Stimulated activated naive CD8-positive, alpha-beta T cell treated with anti-CD3 and anti-CD28 coated beads, Interleukin-15, Interleukin-2, amounts not matched to agents 100 ng/mL and 50 ng/mL, for 24 hours (primary cell): ENCODE data around the gene GCM1.
"Not testable (repeated sequence)": the region's sequence is repeated elsewhere in the genome, so short reads cannot be mapped to it uniquely, and the experiment has no call there.

Experiments
- H3K27ac Mint-ChIP-seq: one replicate; pipeline ENCODE4 v1.8.0; 2021; ENCODE audit warnings: mild to moderate bottlenecking, mixed read lengths
- H3K27me3 Mint-ChIP-seq: one replicate; pipeline ENCODE4 v1.8.0; 2021; ENCODE audit warnings: mixed read lengths
- H3K36me3 Mint-ChIP-seq: one replicate; pipeline ENCODE4 v1.8.0; 2021; ENCODE audit warnings: low read depth, mixed read lengths
- H3K4me1 Mint-ChIP-seq: one replicate; pipeline ENCODE4 v1.8.0; 2021; ENCODE audit warnings: low read depth, mixed read lengths
- H3K4me3 Mint-ChIP-seq: one replicate; pipeline ENCODE4 v1.8.0; 2021; ENCODE audit warnings: mild to moderate bottlenecking, mixed read lengths
- H3K9me3 Mint-ChIP-seq: one replicate; pipeline ENCODE4 v1.8.0; 2021; ENCODE audit warnings: mixed read lengths

Gene GCM1

GRCh38 chr6:53162606-53163005, 14.0 kb upstream of the GCM1 start:
- peaks cover 8% of the 10 kb centered on the region for H3K4me1 Mint-ChIP-seq
- no peak overlapping the region for H3K27ac Mint-ChIP-seq
- no peaks in the 10 kb centered on the region for H3K36me3 Mint-ChIP-seq
- H3K4me3 Mint-ChIP-seq: no peak overlapping the region
- no peaks in the 10 kb centered on the region for H3K27me3 Mint-ChIP-seq
- H3K9me3 Mint-ChIP-seq: no peaks in the 10 kb centered on the region

DNA sequence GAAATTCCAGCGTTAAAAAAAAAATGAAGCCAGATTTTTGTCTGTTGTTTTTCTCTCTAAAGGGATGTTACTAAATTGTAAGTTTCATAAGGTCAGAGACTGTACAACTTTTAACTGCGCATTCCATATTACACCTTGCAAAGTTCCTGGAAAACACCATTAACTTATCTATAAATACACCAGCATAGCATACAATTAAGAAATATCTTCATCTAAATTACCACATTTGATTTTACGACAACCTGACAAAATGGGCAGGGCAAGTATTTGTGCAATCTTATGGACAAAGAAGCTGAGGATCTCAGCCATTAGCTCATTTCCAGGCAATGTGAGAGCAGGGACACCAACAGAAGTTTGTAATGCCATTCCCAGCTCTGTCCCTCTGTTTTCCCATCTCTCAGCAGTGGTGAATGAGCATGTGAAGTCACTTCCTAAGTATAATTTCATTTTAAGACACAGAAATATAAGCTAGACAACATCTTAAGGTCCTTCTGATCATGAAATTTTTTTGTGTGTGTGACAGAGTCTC, 12.9 kb upstream of the GCM1 start:
- Mint-ChIP-seq H3K27ac (no peak overlapping the region), H3K36me3 (no peaks in the 10 kb centered on the region), H3K4me3 (no peak overlapping the region), H3K4me1 (peaks cover 8% of the 10 kb centered on the region), H3K9me3 (no peaks in the 10 kb centered on the region), H3K27me3 (no peaks in the 10 kb centered on the region)

DNA sequence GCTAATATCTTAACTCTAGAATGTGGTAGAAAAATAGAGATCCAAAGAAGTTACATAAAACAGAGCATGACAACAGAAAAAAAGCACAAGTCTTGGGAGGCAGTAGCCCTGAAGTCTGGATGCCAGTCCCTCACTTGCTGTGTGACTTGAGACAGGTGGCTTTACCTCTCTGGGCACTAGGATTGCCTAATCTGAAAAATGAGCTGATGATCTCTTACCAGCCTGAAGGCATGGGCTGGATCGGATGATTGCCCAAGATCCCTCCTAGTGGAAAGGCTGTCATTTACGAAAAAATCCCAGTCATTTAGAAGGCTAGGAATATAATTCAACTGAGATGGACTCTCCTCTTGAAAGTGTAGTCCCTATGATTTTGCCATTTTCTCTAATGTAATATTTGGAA, 10.9 kb upstream of the GCM1 start:
- no peaks in the 10 kb centered on the region for H3K36me3 Mint-ChIP-seq
- H3K27ac Mint-ChIP-seq: no peak overlapping the region
- no peaks in the 10 kb centered on the region for H3K27me3 Mint-ChIP-seq
- peaks cover 8% of the 10 kb centered on the region for H3K4me1 Mint-ChIP-seq
- H3K4me3 Mint-ChIP-seq: no peak overlapping the region
- no peaks in the 10 kb centered on the region for H3K9me3 Mint-ChIP-seq

- H3K27me3 Mint-ChIP-seq, H3K4me1 Mint-ChIP-seq, H3K4me3 Mint-ChIP-seq, H3K27ac Mint-ChIP-seq, H3K9me3 Mint-ChIP-seq, H3K36me3 Mint-ChIP-seq: not testable (repeated sequence)
These were observed 9.4 kb upstream of the GCM1 start for GRCh38 chr6:53158076-53158475.

- not testable (repeated sequence) for H3K4me1 Mint-ChIP-seq, H3K9me3 Mint-ChIP-seq, H3K27me3 Mint-ChIP-seq, H3K4me3 Mint-ChIP-seq, H3K27ac Mint-ChIP-seq, H3K36me3 Mint-ChIP-seq
These were observed 6.6 kb upstream of the GCM1 start for GRCh38 chr6:53155279-53155678.

DNA sequence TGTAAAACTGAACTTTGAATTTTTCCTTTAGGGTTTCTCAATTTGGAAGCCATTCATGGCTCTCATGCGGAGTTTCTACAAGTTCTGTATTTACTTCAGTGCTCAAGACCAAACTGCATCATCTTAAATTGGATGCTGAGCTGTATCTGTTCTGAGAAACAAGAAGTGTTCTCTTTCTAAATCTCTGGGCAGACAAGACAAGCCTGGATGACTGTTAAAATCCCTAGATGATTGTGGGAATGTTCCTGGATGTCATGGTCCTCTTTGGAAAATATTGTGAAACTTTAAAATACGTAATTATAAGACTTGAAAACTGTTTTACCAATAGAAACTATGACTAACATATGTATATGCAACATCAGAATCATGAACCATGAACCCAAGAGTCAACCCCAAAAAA, 6.2 kb upstream of the GCM1 start:
- Mint-ChIP-seq H3K27ac (no peak overlapping the region), H3K9me3 (no peaks in the 10 kb centered on the region), H3K36me3 (no peaks in the 10 kb centered on the region), H3K4me1 (no peaks in the 10 kb centered on the region), H3K27me3 (peaks cover 2% of the 10 kb centered on the region), H3K4me3 (no peak overlapping the region)

GRCh38 chr6:53154071-53154470, 5.4 kb upstream of the GCM1 start:
- no peak overlapping the region for H3K27ac Mint-ChIP-seq

GRCh38 chr6:53152576-53152975, 3.9 kb upstream of the GCM1 start:
- no peaks in the 10 kb centered on the region for H3K4me1 Mint-ChIP-seq
- peaks cover 3% of the 10 kb centered on the region for H3K27me3 Mint-ChIP-seq
- no peak overlapping the region for H3K4me3 Mint-ChIP-seq
- no peak overlapping the region for H3K27ac Mint-ChIP-seq
- no peaks in the 10 kb centered on the region for H3K36me3 Mint-ChIP-seq
- no peaks in the 10 kb centered on the region for H3K9me3 Mint-ChIP-seq

More at GRCh38 chr6:53154071-53154470, 5.4 kb upstream of the GCM1 start:
- H3K27me3 Mint-ChIP-seq: peaks cover 3% of the 10 kb centered on the region
- H3K4me1 Mint-ChIP-seq: no peaks in the 10 kb centered on the region
- H3K4me3 Mint-ChIP-seq: no peak overlapping the region
- no peaks in the 10 kb centered on the region for H3K36me3 Mint-ChIP-seq
- H3K9me3 Mint-ChIP-seq: no peaks in the 10 kb centered on the region

GRCh38 chr6:53151676-53152075, 3.0 kb upstream of the GCM1 start:
- H3K4me3 Mint-ChIP-seq: no peak overlapping the region
- no peaks in the 10 kb centered on the region for H3K4me1 Mint-ChIP-seq
- no peaks in the 10 kb centered on the region for H3K36me3 Mint-ChIP-seq
- no peak overlapping the region for H3K27ac Mint-ChIP-seq
- peaks cover 3% of the 10 kb centered on the region for H3K27me3 Mint-ChIP-seq
- no peaks in the 10 kb centered on the region for H3K9me3 Mint-ChIP-seq

DNA sequence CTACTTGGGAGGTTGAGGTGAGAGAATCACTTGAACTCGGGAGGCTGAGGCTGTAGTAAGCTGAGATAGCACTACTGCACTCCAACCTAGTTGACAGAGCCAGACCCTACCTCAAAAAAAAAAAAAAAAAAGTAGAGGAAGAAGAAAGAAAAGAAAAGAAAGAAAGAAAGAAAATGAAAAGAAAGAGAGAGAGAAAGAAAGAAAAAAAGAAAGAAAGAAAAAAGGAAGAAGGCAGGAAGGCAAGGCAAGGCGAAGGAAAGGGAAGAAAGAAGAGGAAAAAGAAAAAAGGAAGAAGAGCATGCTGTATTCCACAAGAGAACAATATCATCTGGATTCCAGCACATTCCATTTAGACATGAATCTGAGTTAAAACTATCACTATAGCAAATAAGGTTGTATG, 3.8 kb downstream of the GCM1 start:
- Mint-ChIP-seq H3K4me3 (no peak overlapping the region), H3K27me3 (peaks cover 5% of the 10 kb centered on the region), H3K36me3 (no peaks in the 10 kb centered on the region), H3K9me3 (no peaks in the 10 kb centered on the region), H3K4me1 (no peaks in the 10 kb centered on the region), H3K27ac (peak overlapping the region; percentile 45)

- H3K36me3 Mint-ChIP-seq: no peaks in the 10 kb centered on the region
- no peaks in the 10 kb centered on the region for H3K9me3 Mint-ChIP-seq
- no peak overlapping the region for H3K4me3 Mint-ChIP-seq
- H3K27me3 Mint-ChIP-seq: peaks cover 4% of the 10 kb centered on the region
- H3K27ac Mint-ChIP-seq: no peak overlapping the region
- H3K4me1 Mint-ChIP-seq: no peaks in the 10 kb centered on the region
These were observed 4.9 kb downstream of the GCM1 start for GRCh38 chr6:53143710-53144109.

DNA sequence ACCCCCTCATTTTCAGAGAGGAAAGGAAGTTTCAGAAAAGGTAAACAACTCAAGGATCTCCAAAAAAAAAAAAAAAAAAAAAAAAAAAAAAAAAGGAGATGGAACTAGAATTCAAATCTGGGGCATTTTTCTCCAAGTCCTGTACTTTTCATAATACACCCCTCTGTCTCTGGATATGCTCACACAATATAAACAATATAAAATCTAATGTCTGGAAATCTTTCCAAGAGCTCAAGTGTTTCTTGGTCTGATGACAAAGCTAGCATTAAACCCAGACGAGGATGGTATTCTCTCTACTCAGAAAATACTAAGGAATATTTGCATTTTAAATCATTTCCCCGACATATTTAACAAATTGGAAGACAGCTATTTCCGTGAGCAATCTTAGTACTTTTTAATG, 5.8 kb downstream of the GCM1 start:
- Mint-ChIP-seq H3K36me3 (no peaks in the 10 kb centered on the region), H3K27me3 (peaks cover 4% of the 10 kb centered on the region), H3K9me3 (no peaks in the 10 kb centered on the region), H3K4me1 (no peaks in the 10 kb centered on the region), H3K4me3 (no peak overlapping the region), H3K27ac (no peak overlapping the region)

DNA sequence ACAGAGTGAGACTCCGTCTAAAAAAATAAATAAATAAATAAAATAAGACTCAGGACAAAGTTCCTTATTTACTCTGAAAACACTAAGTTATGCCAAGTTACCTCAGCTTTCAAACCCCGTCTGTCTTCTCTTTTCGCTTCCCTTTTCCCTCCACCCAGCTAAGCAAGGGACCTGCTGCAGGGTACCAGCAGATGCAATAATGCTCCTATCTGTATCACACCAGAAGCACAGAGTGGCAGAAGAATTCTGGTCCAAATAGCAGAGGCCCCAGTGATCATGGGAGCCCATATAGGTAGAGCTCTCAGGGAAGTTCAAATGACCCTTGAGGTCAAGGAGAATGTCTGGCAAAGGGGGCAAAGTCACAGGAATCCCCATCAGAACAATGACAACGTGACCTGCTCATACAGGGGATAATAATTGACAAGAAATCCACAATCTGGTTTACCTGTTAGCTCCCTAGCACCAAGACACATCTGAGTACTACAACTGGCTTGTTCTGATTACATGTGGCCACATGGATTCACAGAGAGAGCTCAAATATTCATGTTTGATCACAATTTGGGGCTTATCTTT, 8.7 kb downstream of the GCM1 start:
- no peak overlapping the region for H3K4me3 Mint-ChIP-seq
- no peaks in the 10 kb centered on the region for H3K4me1 Mint-ChIP-seq
- H3K36me3 Mint-ChIP-seq: no peaks in the 10 kb centered on the region
- H3K27me3 Mint-ChIP-seq: peaks cover 8% of the 10 kb centered on the region
- H3K27ac Mint-ChIP-seq: no peak overlapping the region
- no peaks in the 10 kb centered on the region for H3K9me3 Mint-ChIP-seq

DNA sequence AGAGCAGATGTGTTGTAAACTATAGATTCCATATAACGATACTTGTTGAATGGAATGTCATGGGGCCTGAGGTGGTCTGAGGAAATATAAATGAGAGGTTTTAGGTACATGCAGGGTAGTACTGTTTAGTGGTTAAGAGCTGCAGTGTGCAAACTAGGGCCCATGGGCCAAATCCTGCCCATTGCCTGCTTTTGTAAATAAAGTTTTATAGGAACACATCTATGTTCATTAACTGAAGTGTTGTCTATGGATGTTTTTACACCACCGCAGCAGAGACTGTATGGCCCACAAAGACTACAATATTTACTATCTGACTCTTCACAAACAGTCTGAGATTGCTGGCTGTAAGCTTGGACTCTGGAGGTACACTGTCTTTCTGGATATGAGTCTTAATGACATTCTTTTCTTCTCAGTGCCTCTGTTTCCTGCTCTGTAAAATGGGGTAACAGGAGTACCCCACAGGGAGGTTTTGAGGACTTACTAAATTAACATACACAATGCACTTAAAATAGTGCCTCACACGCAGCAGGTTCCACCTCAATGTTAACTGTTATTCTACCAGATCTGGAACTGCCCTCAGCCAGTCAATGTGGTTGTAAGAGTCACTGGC, 12.5 kb downstream of the GCM1 start:
- Mint-ChIP-seq H3K27ac (no peak overlapping the region), H3K9me3 (no peaks in the 10 kb centered on the region), H3K4me3 (no peak overlapping the region), H3K36me3 (no peaks in the 10 kb centered on the region), H3K4me1 (no peaks in the 10 kb centered on the region), H3K27me3 (peaks cover 4% of the 10 kb centered on the region)

- Mint-ChIP-seq H3K4me3 (no peak overlapping the region), H3K36me3 (no peaks in the 10 kb centered on the region), H3K27ac (no peak overlapping the region)
These were observed 13.9 kb downstream of the GCM1 start for GRCh38 chr6:53134601-53135235.

DNA sequence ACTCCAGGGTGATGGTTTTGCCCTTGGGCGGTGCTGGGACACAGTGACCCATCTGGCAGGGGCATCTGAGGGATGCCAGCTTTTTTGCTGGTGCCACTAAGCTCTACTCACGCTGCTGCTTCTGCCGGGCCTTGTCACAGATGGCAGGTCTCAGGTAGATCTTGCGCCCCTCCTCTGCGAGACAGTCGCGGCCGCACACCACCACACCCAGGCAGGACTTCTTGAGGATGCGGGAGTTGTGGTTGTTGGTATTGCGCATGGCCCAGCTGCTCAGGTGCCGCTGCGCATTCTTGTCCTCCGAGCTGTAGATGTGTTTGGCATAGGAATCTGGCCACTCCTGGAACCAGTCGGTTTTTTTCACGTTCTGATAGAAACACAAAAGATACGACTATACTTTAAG, 14.7 kb downstream of the GCM1 start:
- no peaks in the 10 kb centered on the region for H3K36me3 Mint-ChIP-seq
- no peaks in the 10 kb centered on the region for H3K4me1 Mint-ChIP-seq
- no peak overlapping the region for H3K27ac Mint-ChIP-seq
- peaks cover 4% of the 10 kb centered on the region for H3K27me3 Mint-ChIP-seq
- no peak overlapping the region for H3K4me3 Mint-ChIP-seq
- no peaks in the 10 kb centered on the region for H3K9me3 Mint-ChIP-seq

More at GRCh38 chr6:53134601-53135235, 13.9 kb downstream of the GCM1 start:
- no peaks in the 10 kb centered on the region for H3K9me3 Mint-ChIP-seq
- H3K27me3 Mint-ChIP-seq: peaks cover 4% of the 10 kb centered on the region
- H3K4me1 Mint-ChIP-seq: no peaks in the 10 kb centered on the region
